K562 (cell line): Measurements from ENCODE around the gene DPEP1. TPM values are rescaled to one million over a fixed set of nuclear protein-coding genes. Genes with fewer than 3 reads are reported as not detected.

ENCODE experiments used
- BCL6 ChIP-seq: fragments of 250-450 bp; sonication (Bioruptor Pico); IDR thresholded peaks from 2 replicates; pipeline ENCODE4 v1.4.0; 2020
- CBX3 ChIP-seq, 2 experiments: IDR thresholded peaks; 1 replicate in 1 of 2; 2 replicates in 1 of 2; pipeline ENCODE4 v1.6.1; 2012; ENCODE audit warnings: inconsistent platforms in 2 of 2, low read length in 2 of 2, borderline replicate concordance in 1 of 2, control low read depth in 1 of 2
- CCNT2 ChIP-seq: IDR thresholded peaks from 2 replicates; pipeline ENCODE4 v1.6.1; 2011; ENCODE audit warnings: borderline replicate concordance, low read depth, mild to moderate bottlenecking, moderate library complexity, mixed read lengths, low read length; ENCODE audit not compliant: insufficient read length; ENCODE audit errors: extremely low read depth
- CHCHD3 ChIP-seq: fragments of 250-450 bp; sonication (Bioruptor Pico); IDR thresholded peaks from 2 replicates; pipeline ENCODE4 v2.1.2; 2022; ENCODE audit warnings: mild to moderate bottlenecking
- DPF2 ChIP-seq: fragments of 450-650 bp; IDR thresholded peaks from 2 replicates; pipeline ENCODE4 v1.6.1; 2016
- E2F6 ChIP-seq, 2 experiments: IDR thresholded peaks; 2 replicates each; pipeline ENCODE4 v1.6.1; 2011; ENCODE audit warnings: borderline replicate concordance in 1 of 2, control low read depth in 1 of 2, low read depth in 1 of 2, low read length in 1 of 2, mild to moderate bottlenecking in 1 of 2, mixed read lengths in 1 of 2, moderate library complexity in 1 of 2; ENCODE audit not compliant: insufficient read depth in 1 of 2, insufficient read length in 1 of 2, poor library complexity in 1 of 2, severe bottlenecking in 1 of 2; ENCODE audit errors: extremely low read depth in 1 of 2
- FIP1L1 ChIP-seq: fragments of 200-400 bp; formaldehyde crosslinking; IDR thresholded peaks from 2 replicates; pipeline ENCODE4 v1.6.1; 2018; ENCODE audit warnings: mild to moderate bottlenecking, low read depth, low read length; ENCODE audit not compliant: poor library complexity, severe bottlenecking
- HMG20B ChIP-seq: fragments of 250-450 bp; sonication (Bioruptor Pico); IDR thresholded peaks from 2 replicates; pipeline ENCODE4 v1.5.0; 2021; ENCODE audit warnings: mild to moderate bottlenecking
- LCOR ChIP-seq: sonication (generic); formaldehyde crosslinking; IDR thresholded peaks from 2 replicates; pipeline ENCODE4 v1.8.0; 2022; ENCODE audit warnings: mild to moderate bottlenecking, missing genetic modification reagents
- MAFG ChIP-seq: fragments of 450-650 bp; conservative IDR thresholded peaks from 2 replicates; pipeline ENCODE4 v1.6.1; 2016; ENCODE audit warnings: missing genetic modification characterization, missing compliant biosample characterization
- MCM3 ChIP-seq: fragments of 450-650 bp; IDR thresholded peaks from 2 replicates; pipeline ENCODE4 v1.6.1; 2016
- MED1 ChIP-seq: sonication (generic); formaldehyde crosslinking; IDR thresholded peaks from 2 replicates; pipeline ENCODE4 v1.8.1; 2023; ENCODE audit warnings: missing genetic modification reagents, borderline replicate concordance
- MIER1 ChIP-seq: fragments of 450-650 bp; IDR thresholded peaks from 2 replicates; pipeline ENCODE4 v1.6.1; 2016; ENCODE audit warnings: antibody characterized with exemption, mild to moderate bottlenecking, low read depth
- MXI1 ChIP-seq: IDR thresholded peaks from 2 replicates; pipeline ENCODE4 v1.6.1; 2011; ENCODE audit warnings: low read depth, mild to moderate bottlenecking, improper control_type of control experiment, low read length
- NCOA6 ChIP-seq: fragments of 450-650 bp; IDR thresholded peaks from 2 replicates; pipeline ENCODE4 v1.6.1; 2017; ENCODE audit warnings: mild to moderate bottlenecking
- POLR2AphosphoS2 ChIP-seq: IDR thresholded peaks from 2 replicates; pipeline ENCODE4 v1.6.1; 2012; ENCODE audit warnings: low read length, improper control_type of control experiment
- POLR3A ChIP-seq: IDR thresholded peaks from 2 replicates; pipeline ENCODE4 v1.6.1; 2011; ENCODE audit warnings: borderline replicate concordance, mild to moderate bottlenecking, moderate library complexity; ENCODE audit not compliant: insufficient read length, insufficient read depth; ENCODE audit errors: extremely low read depth
- RBFOX2 ChIP-seq: fragments of 200-400 bp; formaldehyde crosslinking; IDR thresholded peaks from 2 replicates; pipeline ENCODE4 v1.6.1; 2017; ENCODE audit warnings: low read depth, mild to moderate bottlenecking, low read length, moderate library complexity
- RBM39 ChIP-seq: fragments of 200-400 bp; formaldehyde crosslinking; optimal IDR thresholded peaks from 2 replicates; pipeline ENCODE3; 2018; ENCODE audit warnings: low read depth, low read length
- RCOR1 ChIP-seq, 2 experiments: IDR thresholded peaks; 2 replicates each; pipeline ENCODE4 v1.6.1; 2012; ENCODE audit warnings: low read depth in 2 of 2, low read length in 2 of 2, borderline replicate concordance in 1 of 2, improper control_type of control experiment in 1 of 2
- RHOXF2B ChIP-seq: fragments of 250-450 bp; sonication (Bioruptor Pico); conservative IDR thresholded peaks from 2 replicates; pipeline ENCODE4 v1.5.1; 2021
- SMAD3 ChIP-seq: fragments of 450-650 bp; formaldehyde crosslinking; conservative IDR thresholded peaks from 2 replicates; pipeline ENCODE4 v1.4.0; 2020; ENCODE audit warnings: mild to moderate bottlenecking
- SPI1 ChIP-seq: IDR thresholded peaks from 2 replicates; pipeline ENCODE4 v1.6.1; 2011; ENCODE audit warnings: low read depth, low read length, control low read depth, borderline replicate concordance
- TRIM24 ChIP-seq, 2 experiments: fragments of 450-650 bp; IDR thresholded peaks; 2 replicates each; pipeline ENCODE4 v1.6.1; 2016
- ZBTB26 ChIP-seq: fragments of 450-650 bp; formaldehyde crosslinking; IDR thresholded peaks from 2 replicates; pipeline ENCODE4 v1.4.0; 2022; ENCODE audit warnings: missing genetic modification characterization
- ZBTB8A ChIP-seq: fragments of 450-650 bp; IDR thresholded peaks from 2 replicates; pipeline ENCODE4 v1.6.1; 2018; ENCODE audit warnings: mild to moderate bottlenecking, moderate library complexity; ENCODE audit not compliant: partially characterized antibody
- ZNF175 ChIP-seq: fragments of 200-800 bp; sonication (Bioruptor generic); IDR thresholded peaks from 2 replicates; pipeline ENCODE4 v1.6.1; 2016; ENCODE audit warnings: low read depth, mild to moderate bottlenecking, missing genetic modification characterization, missing compliant biosample characterization
- ZNF212 ChIP-seq: fragments of 450-650 bp; formaldehyde crosslinking; IDR thresholded peaks from 2 replicates; pipeline ENCODE4 v1.4.0; 2020; ENCODE audit warnings: mild to moderate bottlenecking
- ZNF253 ChIP-seq: fragments of 250-450 bp; sonication (Bioruptor Pico); conservative IDR thresholded peaks from 2 replicates; pipeline ENCODE4 v1.6.1; 2021; ENCODE audit warnings: mild to moderate bottlenecking
- ZNF561 ChIP-seq: fragments of 450-650 bp; formaldehyde crosslinking; conservative IDR thresholded peaks from 2 replicates; pipeline ENCODE4 v1.4.0; 2020; ENCODE audit warnings: mild to moderate bottlenecking, moderate library complexity
- polyA plus RNA-seq, 8 experiments: library from polyadenylated mRNA; depleted of rRNA in 4 of 8; stranded (reverse) in 5 of 8; unstranded in 3 of 8; fragments of >200 nt; fragmentation: Nextera tagmentation in 2 of 8; fragmentation: Illumina TruSeq in 1 of 8; extraction: Ambion mirVana in 2 of 8; extraction: Trizol in 1 of 8; gene quantifications; 2 replicates each; pipeline versions ENCODE4 v1.2.1 to v1.2.3, GENCODE V29; 2011 to 2014; ENCODE audit warnings: inconsistent platforms in 1 of 8, missing spikeins in 1 of 8
- total RNA-seq, 7 experiments: library from RNA; depleted of rRNA in 6 of 7; stranded (reverse); fragments of >200 nt in 6 of 7; fragmentation: Illumina TruSeq in 2 of 7; extraction: Trizol in 2 of 7; gene quantifications; 2 replicates each; pipeline versions ENCODE4 v1.2.1 to v1.2.3, GENCODE V29; 2011 to 2021; ENCODE audit warnings: low replicate concordance in 1 of 7

Gene DPEP1
- total and polyA plus RNA-seq, 9 of the 15 experiments (the other 6 are each of a cell fraction or from before 2014, with no cell fraction given), result 0.14 to 0.31 (median 0.20) TPM; not detected in 6

- no peak for TF ChIP-seq E2F6 (IDR thresholded peaks at IDR 0.05; ENCODE audit: borderline replicate concordance in 1 of 2, extremely low read depth in 1 of 2, insufficient read depth in 1 of 2, insufficient read length in 1 of 2, low read depth in 1 of 2, low read length in 1 of 2, poor library complexity in 1 of 2, severe bottlenecking in 1 of 2)
- no peak for TF ChIP-seq RBM39
- no peak for TF ChIP-seq MCM3
- TF ChIP-seq MAFG (tag), result no peak
- peak; percentile 56 for TF ChIP-seq CCNT2
- TF ChIP-seq ZBTB8A, result no peak
- TF ChIP-seq ZNF212 (CRISPR knock-in tag), result no peak
- no peak for TF ChIP-seq MIER1
- no peak for TF ChIP-seq NCOA6
- TF ChIP-seq MXI1, result no peak
- TF ChIP-seq CHCHD3 (CRISPR knock-in tag), result no peak
- no peak for TF ChIP-seq ZBTB26 (CRISPR knock-in tag)
- no peak for TF ChIP-seq POLR3A
- TF ChIP-seq HMG20B, result no peak
- no peak for TF ChIP-seq RCOR1 (IDR thresholded peaks at IDR 0.05; ENCODE audit: borderline replicate concordance in 1 of 2, low read depth in 2 of 2, low read length in 2 of 2)
- no peak for TF ChIP-seq SMAD3 (CRISPR knock-in tag)
- no peak for TF ChIP-seq FIP1L1
- TF ChIP-seq MED1 (CRISPR knock-in tag), result 0 out of 2 replicates have a peak, but pooled peaks have one; percentile 53
- TF ChIP-seq SPI1, result no peak
- TF ChIP-seq LCOR, result peak; percentile 16; the same call in 1 of the 2 replicates
- TF ChIP-seq DPF2, result no peak
- no peak for TF ChIP-seq RHOXF2B (CRISPR knock-in tag)
- TF ChIP-seq TRIM24 (IDR thresholded peaks at IDR 0.05), result no peak
- TF ChIP-seq CBX3 (IDR thresholded peaks at IDR 0.05; ENCODE audit: borderline replicate concordance in 1 of 2, low read length in 2 of 2), result no peak
- TF ChIP-seq ZNF561, result no peak
- TF ChIP-seq ZNF253, result peak; percentile 86
- peak; percentile 43; the same call in 1 of the 2 replicates for TF ChIP-seq RBFOX2
- no peak for TF ChIP-seq BCL6 (CRISPR knock-in tag)
- no peak for TF ChIP-seq ZNF175
- peak; percentile 95 for TF ChIP-seq POLR2AphosphoS2
Measured at GRCh38 chr16:89564476-89565255, 48.8 kb upstream of the DPEP1 start (continued).
